HUES6 (cell line): ENCODE results near the gene RAX.
"Not testable (repeated sequence)": the region's sequence is repeated elsewhere in the genome, so short reads cannot be mapped to it uniquely, and the experiment has no call there.

Source experiments
- H3K27ac ChIP-seq: 2 replicates; pipeline ENCODE4 v1.7.0; 2013; ENCODE audit warnings: low read depth, mild to moderate bottlenecking, low read length, inconsistent platforms
- H3K27me3 ChIP-seq: 2 replicates; pipeline ENCODE4 v1.6.1; 2013; ENCODE audit warnings: low read length; ENCODE audit not compliant: control insufficient read depth, insufficient read depth
- H3K36me3 ChIP-seq: 2 replicates; pipeline ENCODE4 v1.6.1; 2013; ENCODE audit warnings: low read length; ENCODE audit not compliant: control insufficient read depth, insufficient read depth
- H3K4me1 ChIP-seq: 2 replicates; pipeline ENCODE4 v1.6.1; 2013; ENCODE audit warnings: low read length; ENCODE audit not compliant: control insufficient read depth, insufficient read depth
- H3K4me3 ChIP-seq: 2 replicates; pipeline ENCODE4 v1.5.1; 2013; ENCODE audit warnings: low read depth, low read length
- H3K9ac ChIP-seq: one replicate; pipeline ENCODE4 v1.6.1; 2013; ENCODE audit warnings: mild to moderate bottlenecking, low read length
- H3K9me3 ChIP-seq: 2 replicates; pipeline ENCODE4 v1.6.1; 2013; ENCODE audit warnings: low read depth, low read length; ENCODE audit not compliant: control insufficient read depth, insufficient read depth

The RAX gene

GRCh38 chr18:59266459-59266858 is 6.8 kb downstream of the RAX start:
- no peak overlapping the region for H3K4me3 ChIP-seq
- no peak overlapping the region for H3K9ac ChIP-seq
- H3K27ac ChIP-seq: no peak overlapping the region
- H3K36me3 ChIP-seq: no peaks in the 10 kb centered on the region
- H3K9me3 ChIP-seq: no peaks in the 10 kb centered on the region
- peaks cover 29% of the 10 kb centered on the region for H3K4me1 ChIP-seq
- H3K27me3 ChIP-seq: peaks cover 91% of the 10 kb centered on the region

DNA sequence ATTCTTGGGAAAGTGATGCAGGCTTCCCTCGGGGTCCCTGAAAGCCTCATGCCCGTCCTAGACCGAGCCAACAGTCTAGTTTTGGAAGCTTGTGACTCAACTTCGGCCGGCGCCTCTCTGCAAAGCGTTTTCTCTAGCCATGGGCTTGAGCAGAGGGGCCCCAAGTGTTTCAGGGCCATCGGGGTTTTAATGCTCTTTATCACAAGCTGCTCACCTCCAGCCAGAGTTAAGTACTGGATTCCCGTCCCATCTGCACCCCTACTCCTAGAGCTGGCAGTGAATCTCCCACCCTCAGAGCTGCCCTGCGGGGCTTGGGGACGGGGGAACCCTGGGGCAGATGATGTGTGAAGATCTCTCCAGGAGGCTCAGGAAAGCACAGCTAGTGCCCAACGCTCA is 7.3 kb downstream of the RAX start:
- Histone ChIP-seq H3K36me3 (no peaks in the 10 kb centered on the region), H3K27me3 (peaks cover 86% of the 10 kb centered on the region), H3K9ac (no peak overlapping the region), H3K4me1 (peaks cover 28% of the 10 kb centered on the region), H3K27ac (no peak overlapping the region), H3K9me3 (no peaks in the 10 kb centered on the region), H3K4me3 (peak overlapping the region; percentile 34; the same call in 1 of the 2 replicates)

- peaks cover 81% of the 10 kb centered on the region for H3K27me3 ChIP-seq
Measured at GRCh38 chr18:59265246-59265973, 7.8 kb downstream of the RAX start.

DNA sequence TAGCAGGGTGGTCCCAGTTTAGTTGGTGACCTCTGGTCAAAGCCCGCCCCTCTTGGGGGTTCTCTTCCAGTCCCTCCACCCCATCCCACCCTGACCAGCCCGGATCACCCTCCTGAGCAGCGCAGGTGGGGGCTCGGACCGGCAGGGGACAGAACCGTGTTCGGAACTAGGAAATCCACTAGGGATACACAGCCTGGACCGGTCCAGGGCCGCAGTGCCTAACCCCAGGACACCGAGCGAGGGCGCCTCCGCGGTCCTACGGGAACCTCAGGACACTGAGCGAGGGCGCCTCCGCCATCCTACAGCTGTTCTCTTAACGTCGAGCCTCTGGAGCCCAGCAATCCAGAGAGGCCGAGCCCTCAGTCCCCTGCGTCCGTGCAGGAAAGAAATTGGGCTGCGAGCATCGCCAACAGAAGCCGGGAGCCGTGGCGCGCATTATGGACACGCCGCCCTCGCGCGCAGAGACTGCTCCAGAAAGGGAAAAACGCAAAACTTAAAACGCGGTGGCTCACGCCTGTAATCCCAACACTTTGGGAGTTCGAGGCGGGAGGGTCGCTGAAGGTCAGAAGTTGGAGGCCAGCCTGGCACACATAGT is 8.5 kb downstream of the RAX start:
- Histone ChIP-seq H3K4me3 (peak overlapping the region; percentile 72), H3K9ac (no peak overlapping the region), H3K4me1 (peaks cover 20% of the 10 kb centered on the region), H3K27me3 (peaks cover 74% of the 10 kb centered on the region), H3K36me3 (no peaks in the 10 kb centered on the region), H3K27ac (no peak overlapping the region), H3K9me3 (no peaks in the 10 kb centered on the region)

More at GRCh38 chr18:59265246-59265973, 7.8 kb downstream of the RAX start:
- H3K4me3 ChIP-seq: peak overlapping the region; percentile 72
- H3K4me1 ChIP-seq: peaks cover 23% of the 10 kb centered on the region
- H3K9ac ChIP-seq: no peak overlapping the region
- H3K9me3 ChIP-seq: no peaks in the 10 kb centered on the region
- no peaks in the 10 kb centered on the region for H3K36me3 ChIP-seq
- H3K27ac ChIP-seq: no peak overlapping the region

GRCh38 chr18:59264121-59264571 is 9.1 kb downstream of the RAX start:
- H3K9me3 ChIP-seq: no peaks in the 10 kb centered on the region
- H3K4me3 ChIP-seq: peak overlapping the region; percentile 72; the same call in 1 of the 2 replicates
- peaks cover 68% of the 10 kb centered on the region for H3K27me3 ChIP-seq
- no peaks in the 10 kb centered on the region for H3K36me3 ChIP-seq
- no peak overlapping the region for H3K27ac ChIP-seq
- no peak overlapping the region for H3K9ac ChIP-seq
- H3K4me1 ChIP-seq: peaks cover 20% of the 10 kb centered on the region

DNA sequence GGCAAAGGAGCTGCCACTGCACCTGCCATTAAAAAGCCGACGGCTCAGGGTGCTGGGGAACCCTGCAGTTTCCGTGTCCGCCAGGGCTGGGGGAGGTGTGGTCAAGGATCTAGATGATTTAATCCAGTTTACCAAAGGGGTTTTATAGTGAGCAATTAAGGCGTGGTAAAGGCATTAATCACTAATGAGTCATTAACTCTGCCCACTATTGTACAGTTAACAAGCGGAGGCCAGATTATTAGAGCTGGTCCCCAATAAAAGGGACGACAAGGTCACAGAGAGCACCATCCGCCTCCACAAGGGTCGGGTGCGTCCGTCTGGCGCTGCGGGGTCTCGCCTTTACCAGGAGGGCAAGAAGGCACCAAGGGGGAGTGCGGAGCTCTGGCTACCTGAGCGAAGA is 9.6 kb downstream of the RAX start:
- H3K9me3 ChIP-seq: no peaks in the 10 kb centered on the region
- no peak overlapping the region for H3K4me3 ChIP-seq
- H3K4me1 ChIP-seq: peaks cover 20% of the 10 kb centered on the region
- no peak overlapping the region for H3K9ac ChIP-seq
- H3K27me3 ChIP-seq: peaks cover 64% of the 10 kb centered on the region
- H3K36me3 ChIP-seq: no peaks in the 10 kb centered on the region
- H3K27ac ChIP-seq: no peak overlapping the region

DNA sequence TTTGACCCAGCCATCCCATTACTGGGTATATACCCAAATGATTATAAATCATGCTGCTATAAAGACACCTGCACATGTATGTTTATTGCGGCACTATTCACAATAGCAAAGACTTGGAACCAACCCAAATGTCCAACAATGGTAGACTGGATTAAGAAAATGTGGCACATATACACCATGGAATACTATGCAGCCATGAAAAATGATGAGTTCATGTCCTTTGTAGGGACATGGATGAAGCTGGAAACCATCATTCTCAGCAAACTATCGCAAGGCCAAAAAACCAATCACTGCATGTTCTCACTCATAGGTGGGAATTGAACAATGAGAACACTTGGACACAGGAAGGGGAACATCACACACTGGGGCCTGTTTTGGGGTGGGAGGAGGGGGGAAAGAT is 11.0 kb downstream of the RAX start:
- not testable (repeated sequence) for H3K27ac ChIP-seq, H3K9ac ChIP-seq, H3K36me3 ChIP-seq, H3K4me1 ChIP-seq, H3K9me3 ChIP-seq, H3K4me3 ChIP-seq
- H3K27me3 ChIP-seq: peaks cover 50% of the 10 kb centered on the region

DNA sequence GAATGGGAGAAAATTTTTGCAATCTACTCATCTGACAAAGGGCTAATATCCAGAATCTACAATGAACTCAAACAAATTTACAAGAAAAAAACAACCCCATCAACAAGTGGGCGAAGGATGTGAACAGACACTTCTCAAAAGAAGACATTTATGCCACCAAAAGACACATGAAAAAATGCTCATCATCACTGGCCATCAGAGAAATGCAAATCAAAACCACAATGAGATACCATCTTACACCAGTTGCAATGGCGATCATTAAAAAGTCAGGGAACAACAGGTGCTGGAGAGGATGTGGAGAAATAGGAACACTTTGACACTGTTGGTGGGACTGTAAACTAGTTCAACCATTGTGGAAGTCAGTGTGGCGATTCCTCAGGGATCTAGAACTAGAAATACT is 11.4 kb downstream of the RAX start:
- H3K27me3 ChIP-seq: peaks cover 46% of the 10 kb centered on the region
- not testable (repeated sequence) for H3K9me3 ChIP-seq, H3K27ac ChIP-seq, H3K36me3 ChIP-seq, H3K4me1 ChIP-seq, H3K9ac ChIP-seq, H3K4me3 ChIP-seq

DNA sequence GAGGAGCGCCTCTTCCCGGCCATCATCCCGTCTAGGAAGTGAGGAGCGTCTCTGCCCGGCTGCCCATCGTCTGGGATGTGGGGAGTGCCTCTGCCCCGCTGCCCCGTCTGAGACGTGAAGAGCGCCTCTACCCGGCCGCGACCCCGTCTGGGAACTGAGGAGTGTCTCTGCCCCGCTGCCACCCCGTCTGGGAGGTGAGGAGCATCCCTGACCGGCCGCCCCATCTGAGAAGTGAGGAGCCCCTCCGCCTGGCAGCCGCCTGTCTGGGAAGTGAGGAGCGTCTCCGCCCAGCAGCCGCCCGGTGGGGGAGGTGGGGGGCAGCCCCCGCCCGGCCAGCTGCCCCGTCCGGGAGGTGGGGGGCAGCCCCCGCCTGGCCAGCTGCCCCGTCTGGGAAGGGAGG is 17.8 kb downstream of the RAX start:
- H3K4me1 ChIP-seq, H3K4me3 ChIP-seq, H3K27ac ChIP-seq, H3K9me3 ChIP-seq, H3K36me3 ChIP-seq, H3K9ac ChIP-seq: not testable (repeated sequence)
- peaks cover 16% of the 10 kb centered on the region; the same call in 1 of the 2 replicates for H3K27me3 ChIP-seq

DNA sequence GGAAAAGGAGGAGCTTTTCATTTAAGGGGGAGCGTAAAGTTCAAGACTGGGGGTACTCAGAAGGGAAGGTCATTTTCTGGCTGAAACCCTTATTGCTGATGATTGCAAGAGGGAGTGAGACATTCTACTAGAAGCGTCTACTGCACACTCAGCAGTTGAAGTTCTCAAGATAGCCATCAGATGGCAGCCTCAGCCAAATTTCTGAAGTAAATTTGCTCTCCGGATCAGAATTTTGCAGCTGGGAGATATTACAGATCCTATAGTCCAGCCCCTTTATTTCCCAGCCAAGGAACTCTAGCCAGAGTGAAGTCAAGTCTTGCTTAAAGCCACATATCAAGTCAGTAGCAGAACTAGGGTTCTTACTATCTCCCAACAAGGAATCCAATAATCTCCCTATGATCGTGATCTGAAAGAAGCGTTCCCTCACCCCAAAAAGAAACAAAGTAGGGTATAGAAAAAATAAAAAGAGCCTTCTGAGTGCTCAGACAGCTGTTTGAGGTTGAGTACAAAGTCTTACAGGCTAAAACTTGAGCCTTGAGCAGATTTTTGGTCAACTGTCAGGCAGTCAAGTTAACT is 24.0 kb downstream of the RAX start:
- H3K27ac ChIP-seq: no peak overlapping the region
- H3K4me1 ChIP-seq: no peaks in the 10 kb centered on the region
- H3K9me3 ChIP-seq: no peaks in the 10 kb centered on the region
- no peaks in the 10 kb centered on the region for H3K36me3 ChIP-seq
- no peak overlapping the region for H3K4me3 ChIP-seq
- H3K9ac ChIP-seq: no peak overlapping the region
- peaks cover 59% of the 10 kb centered on the region for H3K27me3 ChIP-seq

GRCh38 chr18:59246796-59247195 is 26.5 kb downstream of the RAX start:
- Histone ChIP-seq H3K27me3 (peaks cover 56% of the 10 kb centered on the region), H3K4me3 (no peak overlapping the region)

More at GRCh38 chr18:59246796-59247195, 26.5 kb downstream of the RAX start:
- Histone ChIP-seq H3K36me3 (no peaks in the 10 kb centered on the region), H3K27ac (no peak overlapping the region), H3K4me1 (no peaks in the 10 kb centered on the region), H3K9me3 (no peaks in the 10 kb centered on the region), H3K9ac (no peak overlapping the region)
